Testis (tissue), 3 donors: ENCODE measurements around the gene EEF1A2. TPM values are rescaled to one million over a fixed set of nuclear protein-coding genes. Genes with fewer than 3 reads are reported as not detected.

ENCODE experiments used
- DNase-seq: peaks from one replicate; pipeline ENCODE4 v3.0.0-alpha.2; 2019
- H3K27ac ChIP-seq, 2 donors: fragments of 200-600 bp; sonication (generic); one replicate each; pipeline ENCODE4 v1.5.1; 2019
- H3K27me3 ChIP-seq: fragments of 200-600 bp; sonication (generic); one replicate; pipeline ENCODE4 v1.5.1; 2019
- H3K36me3 ChIP-seq: fragments of 200-600 bp; sonication (generic); one replicate; pipeline ENCODE4 v1.5.1; 2017; ENCODE audit warnings: low read depth; ENCODE audit errors: missing control alignments
- H3K4me1 ChIP-seq: fragments of 200-600 bp; sonication (generic); one replicate; pipeline ENCODE4 v1.5.1; 2019
- H3K4me3 ChIP-seq, 2 donors: fragments of 200-600 bp; sonication (generic); one replicate each; pipeline ENCODE4 v1.5.1; 2017 to 2019
- H3K9me3 ChIP-seq: fragments of 200-600 bp; sonication (generic); one replicate; pipeline ENCODE4 v1.5.1; 2017
- POLR2A ChIP-seq: fragments of 450-650 bp; IDR thresholded peaks from one replicate; pipeline ENCODE4 v1.6.1; 2017; ENCODE audit warnings: antibody characterized with exemption, mild to moderate bottlenecking, moderate library complexity
- WGBS, 2 donors: methylation state at CpG; one replicate each; pipeline ENCODE4 v1.1.5; 2018; 5-methylcytosine and 5-hydroxymethylcytosine counted together
- intact Hi-C: fragments of 100-400 bp; cut with DNase I; formaldehyde crosslinking; loops from one replicate; pipeline ENCODE4 v1.15.1; 2023; ENCODE audit warnings: low total_unique reads
- polyA plus RNA-seq: library from polyadenylated mRNA; stranded (reverse); fragments of 350-450 nt; fragmentation: Illumina TruSeq; extraction: RNeasy Lipid Tissue Mini Kit (QIAGEN cat#74804); gene quantifications from one replicate; pipeline ENCODE4 v1.2.3, GENCODE V29; 2014; ENCODE audit warnings: low read depth, low replicate concordance; ENCODE audit not compliant: insufficient read depth
- total RNA-seq, 2 donors: library from RNA; depleted of rRNA; stranded (reverse); fragments of >200 nt; gene quantifications; one replicate each; pipeline ENCODE4 v1.2.3, GENCODE V29; 2016
- TF ChIP-seq, protein P1 (sequence below), 3 experiments: fragments of 450-650 bp in 2 of 3; fragments of 200-600 bp in 1 of 3; sonication (generic) in 1 of 3; IDR thresholded peaks; one replicate each; pipeline ENCODE4 v1.5.1; 2016 to 2019; ENCODE audit warnings: antibody characterized with exemption in 3 of 3, mild to moderate bottlenecking in 2 of 3, moderate library complexity in 1 of 3

Gene EEF1A2
- total and polyA plus RNA-seq, 3 donors from 2014 or later: 9.8 to 19.1 (median 15.9) TPM

DNA sequence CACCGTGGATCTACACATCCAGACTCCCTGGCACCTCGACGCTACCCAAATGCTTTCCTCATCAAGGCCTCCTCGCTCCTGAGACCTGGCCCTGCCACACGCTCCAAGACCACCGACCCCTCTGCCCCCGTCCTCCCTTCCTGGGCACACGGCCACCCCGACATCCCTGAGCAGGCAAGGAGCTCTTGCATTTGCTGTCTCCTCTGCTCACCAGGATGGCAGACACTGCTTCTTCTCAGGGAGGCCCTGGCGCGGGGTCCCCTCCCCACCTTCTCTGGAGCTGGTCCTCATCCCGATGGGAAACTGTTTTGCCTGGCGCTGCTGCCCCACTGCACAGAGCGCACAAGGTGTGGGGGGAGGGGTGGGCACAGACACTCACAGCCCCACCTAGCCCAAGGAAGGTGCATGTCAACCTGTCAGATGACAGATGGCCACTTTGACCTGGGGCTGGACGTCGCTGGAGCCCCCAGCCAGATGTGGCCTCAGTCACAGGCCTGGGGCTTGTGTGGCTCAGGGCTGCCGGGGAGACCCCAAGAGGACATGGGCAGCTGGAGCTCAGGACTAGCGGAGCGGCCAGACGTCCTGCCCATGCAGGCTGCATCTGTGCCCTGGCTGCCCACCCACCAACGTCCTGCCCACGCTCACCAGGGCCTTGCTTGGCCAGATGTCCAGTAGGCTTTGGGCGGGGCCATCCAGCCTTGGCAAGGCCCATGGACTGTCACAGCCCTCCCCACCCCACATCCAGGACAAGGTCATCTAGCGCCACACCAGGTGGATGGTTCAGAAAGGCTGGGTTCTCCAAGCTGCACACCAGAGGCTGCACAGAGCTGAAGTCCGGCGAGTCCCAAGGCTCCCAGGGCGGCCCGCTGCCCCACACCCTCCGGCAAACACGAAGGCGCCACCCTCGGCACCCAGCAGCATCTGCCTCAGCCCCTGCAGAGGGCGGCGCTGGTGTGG is 20.3 kb downstream of the EEF1A2 start:
- H3K27ac ChIP-seq: no peak overlapping the region
- TF ChIP-seq, protein P1, sequence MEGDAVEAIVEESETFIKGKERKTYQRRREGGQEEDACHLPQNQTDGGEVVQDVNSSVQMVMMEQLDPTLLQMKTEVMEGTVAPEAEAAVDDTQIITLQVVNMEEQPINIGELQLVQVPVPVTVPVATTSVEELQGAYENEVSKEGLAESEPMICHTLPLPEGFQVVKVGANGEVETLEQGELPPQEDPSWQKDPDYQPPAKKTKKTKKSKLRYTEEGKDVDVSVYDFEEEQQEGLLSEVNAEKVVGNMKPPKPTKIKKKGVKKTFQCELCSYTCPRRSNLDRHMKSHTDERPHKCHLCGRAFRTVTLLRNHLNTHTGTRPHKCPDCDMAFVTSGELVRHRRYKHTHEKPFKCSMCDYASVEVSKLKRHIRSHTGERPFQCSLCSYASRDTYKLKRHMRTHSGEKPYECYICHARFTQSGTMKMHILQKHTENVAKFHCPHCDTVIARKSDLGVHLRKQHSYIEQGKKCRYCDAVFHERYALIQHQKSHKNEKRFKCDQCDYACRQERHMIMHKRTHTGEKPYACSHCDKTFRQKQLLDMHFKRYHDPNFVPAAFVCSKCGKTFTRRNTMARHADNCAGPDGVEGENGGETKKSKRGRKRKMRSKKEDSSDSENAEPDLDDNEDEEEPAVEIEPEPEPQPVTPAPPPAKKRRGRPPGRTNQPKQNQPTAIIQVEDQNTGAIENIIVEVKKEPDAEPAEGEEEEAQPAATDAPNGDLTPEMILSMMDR (IDR thresholded peaks at IDR 0.05): no peak
- TF ChIP-seq POLR2A: no peak
- DNase-seq: no peak
- 84 to 85% methylated on average over 13 to 34 of the region's 34 CpGs for WGBS, 2 donors
- no peak overlapping the region for H3K4me3 ChIP-seq
- H3K9me3 ChIP-seq: no peaks in the 10 kb centered on the region
- H3K27me3 ChIP-seq: no peaks in the 10 kb centered on the region
- H3K36me3 ChIP-seq: no peaks in the 10 kb centered on the region
- H3K4me1 ChIP-seq: no peaks in the 10 kb centered on the region
- intact Hi-C loops: no loop called here

DNA sequence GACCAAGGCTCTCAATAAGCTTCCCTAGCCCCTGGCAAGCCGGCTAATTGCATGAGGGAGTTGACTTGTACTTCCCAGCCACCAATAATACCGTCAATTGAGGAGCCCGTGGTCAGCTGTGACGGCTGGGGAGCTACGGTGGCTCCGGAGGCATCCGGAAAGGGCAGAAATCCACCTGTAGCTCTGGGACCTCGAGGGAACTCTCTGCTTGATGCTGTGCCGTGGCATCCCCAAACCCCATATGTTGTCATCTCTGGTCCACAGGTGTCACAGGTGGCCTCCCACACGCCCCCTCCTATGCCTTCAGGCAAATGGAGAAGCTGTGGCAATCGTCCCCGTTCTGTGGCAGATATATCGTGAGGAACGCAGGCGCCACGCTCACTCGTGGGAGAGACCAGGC is 20.9 kb downstream of the EEF1A2 start:
- WGBS, 2 donors: 50 to 64% methylated on average over 14 to 17 of the region's 17 CpGs
- TF ChIP-seq, protein P1 (IDR thresholded peaks at IDR 0.05): no peak
- no peak for TF ChIP-seq POLR2A
- intact Hi-C loops: no loop called here

DNA sequence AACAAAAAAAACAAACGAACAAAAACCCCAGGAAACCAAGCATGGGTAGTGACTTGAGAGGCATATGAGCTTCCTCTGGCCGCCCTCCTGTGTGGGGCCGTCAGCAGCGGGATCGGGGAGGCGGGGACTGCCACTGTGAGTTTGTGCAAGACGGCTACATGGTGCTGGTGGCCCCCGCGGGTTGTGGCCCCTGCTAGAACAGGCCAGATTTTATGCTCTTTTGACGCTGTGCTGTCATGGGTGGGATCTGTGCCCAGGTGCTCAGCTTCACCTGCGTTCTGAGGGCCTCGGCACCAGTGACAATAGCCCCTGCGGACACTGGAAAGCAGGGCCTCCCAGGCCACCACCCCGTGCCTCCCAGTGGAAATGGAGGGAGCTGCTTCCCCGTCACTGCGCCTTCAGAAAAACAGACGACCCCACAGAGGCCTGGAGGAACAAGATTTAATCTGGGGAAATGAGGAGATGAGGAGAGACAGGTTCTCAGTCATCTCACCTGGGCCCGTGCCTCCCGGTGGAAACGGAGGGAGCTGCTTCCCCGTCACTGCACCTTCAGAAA is 21.7 kb downstream of the EEF1A2 start:
- H3K4me3 ChIP-seq: no peak overlapping the region
- TF ChIP-seq, protein P1 (IDR thresholded peaks at IDR 0.05): no peak
- TF ChIP-seq POLR2A: no peak
- no peaks in the 10 kb centered on the region for H3K27me3 ChIP-seq
- no peaks in the 10 kb centered on the region for H3K36me3 ChIP-seq
- no peaks in the 10 kb centered on the region for H3K4me1 ChIP-seq
- intact Hi-C loops: no loop called here
- 37 to 54% methylated on average over 15 to 21 of the region's 21 CpGs for WGBS, 2 donors
- no peak for DNase-seq
- H3K9me3 ChIP-seq: no peaks in the 10 kb centered on the region
- H3K27ac ChIP-seq: no peak overlapping the region

More for the DNA sequence above, 20.9 kb downstream of the EEF1A2 start:
- H3K9me3 ChIP-seq: no peaks in the 10 kb centered on the region
- no peak overlapping the region for H3K27ac ChIP-seq
- H3K4me3 ChIP-seq: no peak overlapping the region
- DNase-seq: no peak
- H3K4me1 ChIP-seq: no peaks in the 10 kb centered on the region
- no peaks in the 10 kb centered on the region for H3K27me3 ChIP-seq
- no peaks in the 10 kb centered on the region for H3K36me3 ChIP-seq

DNA sequence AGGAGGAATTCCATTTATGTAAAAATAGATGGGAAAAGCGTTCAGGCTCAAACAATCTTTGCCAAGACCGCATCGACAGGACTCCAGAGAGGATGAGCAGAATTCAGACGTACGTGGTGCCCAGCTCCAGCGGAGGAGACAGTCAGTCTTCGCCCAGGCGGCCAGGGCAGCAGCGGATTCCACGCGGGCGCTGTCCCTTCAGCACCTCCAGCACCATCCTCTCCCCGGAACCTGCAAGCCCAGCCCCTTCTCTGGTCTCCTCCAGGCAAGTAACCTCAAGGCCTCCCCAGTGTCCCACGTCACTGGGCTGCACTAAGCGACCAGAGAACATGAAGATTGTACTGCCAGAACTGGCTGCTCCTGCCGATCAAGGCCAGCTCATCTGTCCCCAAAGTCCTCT is 23.7 kb downstream of the EEF1A2 start:
- no peaks in the 10 kb centered on the region for H3K36me3 ChIP-seq
- no peaks in the 10 kb centered on the region for H3K4me1 ChIP-seq
- DNase-seq: no peak
- TF ChIP-seq, protein P1 (IDR thresholded peaks at IDR 0.05): no peak
- TF ChIP-seq POLR2A: no peak
- no peak overlapping the region for H3K27ac ChIP-seq
- intact Hi-C loops: no loop called here
- no peaks in the 10 kb centered on the region for H3K27me3 ChIP-seq
- H3K4me3 ChIP-seq: no peak overlapping the region
- no peaks in the 10 kb centered on the region for H3K9me3 ChIP-seq
- WGBS, 2 donors: 30 to 50% methylated on average over 16 of the region's 16 CpGs
